Activated CD4-positive, alpha-beta T cell treated with anti-CD3 and anti-CD28 coated beads for 24 hours (primary cell): ENCODE measurements around the gene MRPS30.
"Not testable (repeated sequence)": the region's sequence is repeated elsewhere in the genome, so short reads cannot be mapped to it uniquely, and the experiment has no call there.

Experiments used
- DNase-seq, 2 donors: peaks; one replicate each; pipeline ENCODE4 v3.0.0-alpha.2; 2020; ENCODE audit warnings: low read depth in 2 of 2

The MRPS30 gene

GRCh38 chr5:44821164-44821563 lies 12.4 kb downstream of the MRPS30 start:
- no peak for DNase-seq

- not testable (repeated sequence) for DNase-seq
Measured at GRCh38 chr5:44824662-44825061, 15.9 kb downstream of the MRPS30 start.

GRCh38 chr5:44827681-44828080 lies 18.9 kb downstream of the MRPS30 start:
- no peak for DNase-seq

GRCh38 chr5:44828719-44829118 lies 20.0 kb downstream of the MRPS30 start:
- no peak for DNase-seq

GRCh38 chr5:44830951-44831350 lies 22.2 kb downstream of the MRPS30 start:
- DNase-seq: no peak

GRCh38 chr5:44833249-44833648 lies 24.5 kb downstream of the MRPS30 start:
- DNase-seq: no peak

- DNase-seq: no peak
Measured at GRCh38 chr5:44835693-44836092, 26.9 kb downstream of the MRPS30 start.

GRCh38 chr5:44839018-44839681 lies 30.4 kb downstream of the MRPS30 start:
- no peak for DNase-seq

- no peak for DNase-seq
Measured at GRCh38 chr5:44842496-44843282, 33.9 kb downstream of the MRPS30 start.

- DNase-seq: no peak
Measured at GRCh38 chr5:44844744-44845143, 36.0 kb downstream of the MRPS30 start.

- DNase-seq: no peak
Measured at GRCh38 chr5:44845777-44846176, 37.0 kb downstream of the MRPS30 start.

- DNase-seq: no peak
Measured at GRCh38 chr5:44847206-44847852, 38.6 kb downstream of the MRPS30 start.

GRCh38 chr5:44860267-44860666 lies 51.5 kb downstream of the MRPS30 start:
- no peak for DNase-seq

GRCh38 chr5:44862808-44863207 lies 54.1 kb downstream of the MRPS30 start:
- DNase-seq: no peak
